Astrocyte of the spinal cord (primary cell): Measurements from ENCODE around the gene DIP2B.
"Not testable (repeated sequence)": the region's sequence is repeated elsewhere in the genome, so short reads cannot be mapped to it uniquely, and the experiment has no call there.

Experiments
- DNase-seq: peaks from one replicate; pipeline ENCODE4 v3.0.0; 2011; ENCODE audit warnings: low read depth, low spot score
- H3K4me3 ChIP-seq: 2 replicates; pipeline ENCODE4 v1.5.1; 2011; ENCODE audit warnings: low read depth, mild to moderate bottlenecking, low read length, moderate library complexity
- CTCF ChIP-seq: IDR thresholded peaks from 2 replicates; pipeline ENCODE4 v1.5.1; 2012; ENCODE audit warnings: low read depth, mild to moderate bottlenecking, low read length, inconsistent platforms
- in situ Hi-C: cut with HindIII; loops from 2 replicates; pipeline ENCODE4 v1.10.0; 2017; ENCODE audit warnings: low sequenced_read_pairs

Gene DIP2B

GRCh38 chr12:50768391-50768790, 263.6 kb downstream of the DIP2B start:
- no peak for DNase-seq
- in situ Hi-C loops: no loop called here
- no peak overlapping the region for H3K4me3 ChIP-seq
- TF ChIP-seq CTCF: no peak

GRCh38 chr12:50768813-50769212, 264.0 kb downstream of the DIP2B start:
- H3K4me3 ChIP-seq, DNase-seq, in situ Hi-C loops: not testable (repeated sequence)

GRCh38 chr12:50771409-50771808, 266.6 kb downstream of the DIP2B start:
- in situ Hi-C loops: no loop called here
- TF ChIP-seq CTCF: no peak
- DNase-seq: no peak
- no peak overlapping the region for H3K4me3 ChIP-seq

- no peak for DNase-seq
- H3K4me3 ChIP-seq: no peak overlapping the region
- TF ChIP-seq CTCF: no peak
- in situ Hi-C loops: no loop called here
Measured at GRCh38 chr12:50772470-50772869, 267.7 kb downstream of the DIP2B start.

GRCh38 chr12:50772877-50773276, 268.1 kb downstream of the DIP2B start:
- TF ChIP-seq CTCF: no peak
- DNase-seq: no peak
- in situ Hi-C loops: no loop called here
- no peak overlapping the region for H3K4me3 ChIP-seq

GRCh38 chr12:50775251-50775650, 270.5 kb downstream of the DIP2B start:
- H3K4me3 ChIP-seq: no peak overlapping the region
- no peak for TF ChIP-seq CTCF
- DNase-seq: no peak
- in situ Hi-C loops: no loop called here

GRCh38 chr12:50776749-50777728, 272.3 kb downstream of the DIP2B start:
- no peak for DNase-seq
- TF ChIP-seq CTCF: no peak
- in situ Hi-C loops: no loop called here
- H3K4me3 ChIP-seq: no peak overlapping the region
